K562 (cell line): ENCODE data around the gene AIFM3. TPM values are rescaled to one million over a fixed set of nuclear protein-coding genes. Genes with fewer than 3 reads are reported as not detected.
A peak's percentile ranks its signal among the peaks of the same experiment; 100 is the strongest.

Source experiments
- MAFG ChIP-seq: fragments of 450-650 bp; conservative IDR thresholded peaks from 2 replicates; pipeline ENCODE4 v1.6.1; 2016; ENCODE audit warnings: missing genetic modification characterization, missing compliant biosample characterization
- MIER1 ChIP-seq: fragments of 450-650 bp; IDR thresholded peaks from 2 replicates; pipeline ENCODE4 v1.6.1; 2016; ENCODE audit warnings: antibody characterized with exemption, mild to moderate bottlenecking, low read depth
- MLX ChIP-seq, 2 experiments: fragments of 450-650 bp in 1 of 2; sonication (generic) in 1 of 2; formaldehyde crosslinking; conservative IDR thresholded peaks; 2 replicates each; pipeline versions ENCODE4 v1.4.0 to v1.8.1; 2020 to 2022; ENCODE audit warnings: mild to moderate bottlenecking in 1 of 2, missing genetic modification reagents in 1 of 2
- NR4A1 ChIP-seq, 2 experiments: fragments of 250-450 bp in 1 of 2; fragments of 450-650 bp in 1 of 2; sonication (Bioruptor Pico) in 1 of 2; IDR thresholded peaks; 2 replicates each; pipeline versions ENCODE4 v1.4.0 to v1.6.1; 2016 to 2020; ENCODE audit warnings: mild to moderate bottlenecking in 2 of 2, missing compliant biosample characterization in 1 of 2, missing genetic modification characterization in 1 of 2, moderate library complexity in 1 of 2
- TRIM24 ChIP-seq, 2 experiments: fragments of 450-650 bp; IDR thresholded peaks; 2 replicates each; pipeline ENCODE4 v1.6.1; 2016
- ZNF707 ChIP-seq: fragments of 250-450 bp; sonication (Bioruptor Pico); conservative IDR thresholded peaks from 2 replicates; pipeline ENCODE4 v1.8.0; 2022; ENCODE audit warnings: inconsistent platforms, mild to moderate bottlenecking, moderate library complexity
- polyA plus RNA-seq, 8 experiments: library from polyadenylated mRNA; depleted of rRNA in 4 of 8; stranded (reverse) in 5 of 8; unstranded in 3 of 8; fragments of >200 nt; fragmentation: Nextera tagmentation in 2 of 8; fragmentation: Illumina TruSeq in 1 of 8; extraction: Ambion mirVana in 2 of 8; extraction: Trizol in 1 of 8; gene quantifications; 2 replicates each; pipeline versions ENCODE4 v1.2.1 to v1.2.3, GENCODE V29; 2011 to 2014; ENCODE audit warnings: inconsistent platforms in 1 of 8, missing spikeins in 1 of 8
- total RNA-seq, 7 experiments: library from RNA; depleted of rRNA in 6 of 7; stranded (reverse); fragments of >200 nt in 6 of 7; fragmentation: Illumina TruSeq in 2 of 7; extraction: Trizol in 2 of 7; gene quantifications; 2 replicates each; pipeline versions ENCODE4 v1.2.1 to v1.2.3, GENCODE V29; 2011 to 2021; ENCODE audit warnings: low replicate concordance in 1 of 7
- TF ChIP-seq, protein P1 (sequence below): fragments of 450-650 bp; formaldehyde crosslinking; IDR thresholded peaks from 2 replicates; pipeline ENCODE4 v1.4.0; 2020; ENCODE audit warnings: mild to moderate bottlenecking, moderate library complexity
- TF ChIP-seq, protein P2 (sequence below), 2 experiments: fragments of 450-650 bp; formaldehyde crosslinking in 1 of 2; IDR thresholded peaks; 2 replicates each; pipeline versions ENCODE4 v1.4.0 to v1.6.1; 2014 to 2020; ENCODE audit warnings: mild to moderate bottlenecking in 2 of 2, borderline replicate concordance in 1 of 2, low read depth in 1 of 2
- TF ChIP-seq, protein P3 (sequence below), 2 experiments: IDR thresholded peaks; 2 replicates each; pipeline ENCODE4 v1.6.1; 2012; ENCODE audit warnings: improper control_type of control experiment in 2 of 2, low read depth in 2 of 2, low read length in 2 of 2, borderline replicate concordance in 1 of 2
- TF ChIP-seq, protein P4 (sequence below): fragments of 450-650 bp; conservative IDR thresholded peaks from 2 replicates; pipeline ENCODE4 v1.6.1; 2016; ENCODE audit warnings: missing genetic modification characterization, low read depth, mild to moderate bottlenecking, control low read depth, missing compliant biosample characterization

AIFM3 gene
- total and polyA plus RNA-seq, 9 of the 15 experiments (the other 6 are each of a cell fraction or from before 2014, with no cell fraction given) = 0.03 to 0.20 (median 0.07) TPM; not detected in 1

- TF ChIP-seq, protein P1, sequence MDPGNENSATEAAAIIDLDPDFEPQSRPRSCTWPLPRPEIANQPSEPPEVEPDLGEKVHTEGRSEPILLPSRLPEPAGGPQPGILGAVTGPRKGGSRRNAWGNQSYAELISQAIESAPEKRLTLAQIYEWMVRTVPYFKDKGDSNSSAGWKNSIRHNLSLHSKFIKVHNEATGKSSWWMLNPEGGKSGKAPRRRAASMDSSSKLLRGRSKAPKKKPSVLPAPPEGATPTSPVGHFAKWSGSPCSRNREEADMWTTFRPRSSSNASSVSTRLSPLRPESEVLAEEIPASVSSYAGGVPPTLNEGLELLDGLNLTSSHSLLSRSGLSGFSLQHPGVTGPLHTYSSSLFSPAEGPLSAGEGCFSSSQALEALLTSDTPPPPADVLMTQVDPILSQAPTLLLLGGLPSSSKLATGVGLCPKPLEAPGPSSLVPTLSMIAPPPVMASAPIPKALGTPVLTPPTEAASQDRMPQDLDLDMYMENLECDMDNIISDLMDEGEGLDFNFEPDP (CRISPR knock-in tag) = no peak
- TF ChIP-seq TRIM24 (IDR thresholded peaks at IDR 0.05) = no peak
- no peak for TF ChIP-seq MAFG (tag)
- TF ChIP-seq MLX (CRISPR knock-in tag; conservative IDR thresholded peaks at IDR 0.05) = peak in 1 of 2 experiments; percentile 80; a peak in 2 of 4 replicates
- TF ChIP-seq, protein P2, sequence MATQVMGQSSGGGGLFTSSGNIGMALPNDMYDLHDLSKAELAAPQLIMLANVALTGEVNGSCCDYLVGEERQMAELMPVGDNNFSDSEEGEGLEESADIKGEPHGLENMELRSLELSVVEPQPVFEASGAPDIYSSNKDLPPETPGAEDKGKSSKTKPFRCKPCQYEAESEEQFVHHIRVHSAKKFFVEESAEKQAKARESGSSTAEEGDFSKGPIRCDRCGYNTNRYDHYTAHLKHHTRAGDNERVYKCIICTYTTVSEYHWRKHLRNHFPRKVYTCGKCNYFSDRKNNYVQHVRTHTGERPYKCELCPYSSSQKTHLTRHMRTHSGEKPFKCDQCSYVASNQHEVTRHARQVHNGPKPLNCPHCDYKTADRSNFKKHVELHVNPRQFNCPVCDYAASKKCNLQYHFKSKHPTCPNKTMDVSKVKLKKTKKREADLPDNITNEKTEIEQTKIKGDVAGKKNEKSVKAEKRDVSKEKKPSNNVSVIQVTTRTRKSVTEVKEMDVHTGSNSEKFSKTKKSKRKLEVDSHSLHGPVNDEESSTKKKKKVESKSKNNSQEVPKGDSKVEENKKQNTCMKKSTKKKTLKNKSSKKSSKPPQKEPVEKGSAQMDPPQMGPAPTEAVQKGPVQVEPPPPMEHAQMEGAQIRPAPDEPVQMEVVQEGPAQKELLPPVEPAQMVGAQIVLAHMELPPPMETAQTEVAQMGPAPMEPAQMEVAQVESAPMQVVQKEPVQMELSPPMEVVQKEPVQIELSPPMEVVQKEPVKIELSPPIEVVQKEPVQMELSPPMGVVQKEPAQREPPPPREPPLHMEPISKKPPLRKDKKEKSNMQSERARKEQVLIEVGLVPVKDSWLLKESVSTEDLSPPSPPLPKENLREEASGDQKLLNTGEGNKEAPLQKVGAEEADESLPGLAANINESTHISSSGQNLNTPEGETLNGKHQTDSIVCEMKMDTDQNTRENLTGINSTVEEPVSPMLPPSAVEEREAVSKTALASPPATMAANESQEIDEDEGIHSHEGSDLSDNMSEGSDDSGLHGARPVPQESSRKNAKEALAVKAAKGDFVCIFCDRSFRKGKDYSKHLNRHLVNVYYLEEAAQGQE (IDR thresholded peaks at IDR 0.05; ENCODE audit: borderline replicate concordance) = no peak
- TF ChIP-seq, protein P2 (CRISPR knock-in tag; IDR thresholded peaks at IDR 0.05; ENCODE audit: low read depth) = peak; percentile 98
- no peak for TF ChIP-seq ZNF707 (CRISPR knock-in tag)
- TF ChIP-seq MIER1 = no peak
- TF ChIP-seq, protein P3, sequence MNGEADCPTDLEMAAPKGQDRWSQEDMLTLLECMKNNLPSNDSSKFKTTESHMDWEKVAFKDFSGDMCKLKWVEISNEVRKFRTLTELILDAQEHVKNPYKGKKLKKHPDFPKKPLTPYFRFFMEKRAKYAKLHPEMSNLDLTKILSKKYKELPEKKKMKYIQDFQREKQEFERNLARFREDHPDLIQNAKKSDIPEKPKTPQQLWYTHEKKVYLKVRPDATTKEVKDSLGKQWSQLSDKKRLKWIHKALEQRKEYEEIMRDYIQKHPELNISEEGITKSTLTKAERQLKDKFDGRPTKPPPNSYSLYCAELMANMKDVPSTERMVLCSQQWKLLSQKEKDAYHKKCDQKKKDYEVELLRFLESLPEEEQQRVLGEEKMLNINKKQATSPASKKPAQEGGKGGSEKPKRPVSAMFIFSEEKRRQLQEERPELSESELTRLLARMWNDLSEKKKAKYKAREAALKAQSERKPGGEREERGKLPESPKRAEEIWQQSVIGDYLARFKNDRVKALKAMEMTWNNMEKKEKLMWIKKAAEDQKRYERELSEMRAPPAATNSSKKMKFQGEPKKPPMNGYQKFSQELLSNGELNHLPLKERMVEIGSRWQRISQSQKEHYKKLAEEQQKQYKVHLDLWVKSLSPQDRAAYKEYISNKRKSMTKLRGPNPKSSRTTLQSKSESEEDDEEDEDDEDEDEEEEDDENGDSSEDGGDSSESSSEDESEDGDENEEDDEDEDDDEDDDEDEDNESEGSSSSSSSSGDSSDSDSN (IDR thresholded peaks at IDR 0.05; ENCODE audit: borderline replicate concordance in 1 of 2, low read depth in 2 of 2, low read length in 2 of 2) = no peak
- TF ChIP-seq, protein P4, sequence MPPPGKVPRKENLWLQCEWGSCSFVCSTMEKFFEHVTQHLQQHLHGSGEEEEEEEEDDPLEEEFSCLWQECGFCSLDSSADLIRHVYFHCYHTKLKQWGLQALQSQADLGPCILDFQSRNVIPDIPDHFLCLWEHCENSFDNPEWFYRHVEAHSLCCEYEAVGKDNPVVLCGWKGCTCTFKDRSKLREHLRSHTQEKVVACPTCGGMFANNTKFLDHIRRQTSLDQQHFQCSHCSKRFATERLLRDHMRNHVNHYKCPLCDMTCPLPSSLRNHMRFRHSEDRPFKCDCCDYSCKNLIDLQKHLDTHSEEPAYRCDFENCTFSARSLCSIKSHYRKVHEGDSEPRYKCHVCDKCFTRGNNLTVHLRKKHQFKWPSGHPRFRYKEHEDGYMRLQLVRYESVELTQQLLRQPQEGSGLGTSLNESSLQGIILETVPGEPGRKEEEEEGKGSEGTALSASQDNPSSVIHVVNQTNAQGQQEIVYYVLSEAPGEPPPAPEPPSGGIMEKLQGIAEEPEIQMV (tag) = no peak
- no peak for TF ChIP-seq NR4A1 (CRISPR knock-in tag; IDR thresholded peaks at IDR 0.05)
- TF ChIP-seq NR4A1 (tag; IDR thresholded peaks at IDR 0.05) = peak; percentile 86; the same call in 1 of the 2 replicates
These were observed 42.8 kb downstream of the AIFM3 start (continued) for GRCh38 chr22:21009638-21010425.
